ENCODE measurements around the gene FTL.

Gene FTL

GRCh38 chr19:48992581-48993174 is 27.6 kb downstream of the FTL start:
- DNase-seq, result no peak

- DNase-seq, result peak; percentile 98
Measured at GRCh38 chr19:48993175-48994034, 28.3 kb downstream of the FTL start, which contains the start of the genes GYS1 and RUVBL2. Gene GYS1 (minus strand): TSS chr19:48993309. CDS start chr19:48993112, 197 bp downstream. Gene RUVBL2 (plus strand): TSS chr19:48993887. CDS start chr19:48993912, 25 bp downstream.

- DNase-seq, result no peak
Measured at GRCh38 chr19:48994035-48994386, 28.9 kb downstream of the FTL start.

- peak; percentile 51 for DNase-seq
Measured at GRCh38 chr19:48997972-48998371, 32.9 kb downstream of the FTL start.

GRCh38 chr19:48999481-49000325 is 34.6 kb downstream of the FTL start:
- peak; percentile 68 for DNase-seq

GRCh38 chr19:49004133-49004532 is 39.0 kb downstream of the FTL start:
- DNase-seq, result no peak

GRCh38 chr19:49004964-49005614 is 40.0 kb downstream of the FTL start:
- no peak for DNase-seq

- DNase-seq, result no peak
Measured at GRCh38 chr19:49006905-49007304, 41.8 kb downstream of the FTL start.

- no peak for DNase-seq
Measured at GRCh38 chr19:49009828-49010227, 44.7 kb downstream of the FTL start.

- DNase-seq, result no peak
Measured at GRCh38 chr19:49010453-49010852, 45.3 kb downstream of the FTL start.

GRCh38 chr19:49011194-49011593 is 46.1 kb downstream of the FTL start:
- DNase-seq, result no peak

- no peak for DNase-seq
Measured at GRCh38 chr19:49014123-49014869, 49.2 kb downstream of the FTL start.

GRCh38 chr19:49014870-49015255 is 49.8 kb downstream of the FTL start:
- DNase-seq, result no peak

- no peak for DNase-seq
Measured at GRCh38 chr19:49016067-49016839, 51.1 kb downstream of the FTL start.
